Dermis microvascular lymphatic vessel endothelial cell (primary cell): ENCODE data around the gene TRIM38. TPM values are rescaled to one million over a fixed set of nuclear protein-coding genes. Genes with fewer than 3 reads are reported as not detected.

Source experiments
- DNase-seq, 2 donors: peaks; one replicate each; pipeline versions ENCODE4 v3.0.0 to v3.0.0-alpha.2; 2010; ENCODE audit warnings: low read depth in 2 of 2
- total RNA-seq: library from RNA; depleted of rRNA; stranded (reverse); fragments of >200 nt; gene quantifications from 2 replicates; pipeline ENCODE4 v1.2.1, GENCODE V29; 2014

The TRIM38 gene
- total RNA-seq, 1 donor from 2014 or later = 4.7 TPM

GRCh38 chr6:26025894-26026832 lies 63.6 kb downstream of the TRIM38 start:
- DNase-seq = peak; percentile 88 to 96

GRCh38 chr6:26026833-26027490 lies 64.4 kb downstream of the TRIM38 start:
- peak; percentile 93 to 95 for DNase-seq

- DNase-seq = no peak
Observed at GRCh38 chr6:26027491-26028211, 65.0 kb downstream of the TRIM38 start.

GRCh38 chr6:26028212-26028745 lies 65.7 kb downstream of the TRIM38 start:
- no peak for DNase-seq

GRCh38 chr6:26028746-26029569 lies 66.4 kb downstream of the TRIM38 start:
- DNase-seq = no peak

- DNase-seq = no peak
Observed at GRCh38 chr6:26029570-26029856, 66.9 kb downstream of the TRIM38 start.

- DNase-seq = no peak
Observed at GRCh38 chr6:26029857-26030653, 67.5 kb downstream of the TRIM38 start.

- no peak for DNase-seq
Observed at GRCh38 chr6:26030716-26031115, 68.1 kb downstream of the TRIM38 start.

GRCh38 chr6:26031151-26031594 lies 68.6 kb downstream of the TRIM38 start:
- DNase-seq = no peak

GRCh38 chr6:26031595-26032339 lies 69.2 kb downstream of the TRIM38 start:
- peak; percentile 93 to 96 for DNase-seq

- peak in 1 of 2 donors; percentile 51 for DNase-seq
Observed at GRCh38 chr6:26032340-26033084, 69.9 kb downstream of the TRIM38 start.

GRCh38 chr6:26033085-26033940 lies 70.7 kb downstream of the TRIM38 start:
- peak; percentile 97 for DNase-seq

GRCh38 chr6:26033941-26034354 lies 71.3 kb downstream of the TRIM38 start:
- DNase-seq = no peak

- no peak for DNase-seq
Observed at GRCh38 chr6:26034905-26035304, 72.3 kb downstream of the TRIM38 start.
